ENCODE results near the gene TGFB1. TPM values are rescaled to one million over a fixed set of nuclear protein-coding genes. Genes with fewer than 3 reads are reported as not detected.
"Not testable (repeated sequence)": the region's sequence is repeated elsewhere in the genome, so short reads cannot be mapped to it uniquely, and the experiment has no call there.

TGFB1 gene
- total RNA-seq, 1 experiment from 2014 or later, result 10.1 TPM

GRCh38 chr19:41372501-41372900 is 18.8 kb upstream of the TGFB1 start:
- in situ Hi-C loops (cut with HindIII; ENCODE audit: low sequenced_read_pairs), result no loop called here
- DNase-seq (ENCODE audit: low spot score), result no peak

- in situ Hi-C loops (cut with HindIII; ENCODE audit: low sequenced_read_pairs), result no loop called here
- no peak for DNase-seq (ENCODE audit: low spot score)
Observed at GRCh38 chr19:41371541-41371940, 17.8 kb upstream of the TGFB1 start.

- DNase-seq (ENCODE audit: low spot score); in situ Hi-C loops (cut with HindIII; ENCODE audit: low sequenced_read_pairs): not testable (repeated sequence)
Observed at GRCh38 chr19:41371119-41371518, 17.4 kb upstream of the TGFB1 start.

- DNase-seq (ENCODE audit: low spot score), result no peak
- in situ Hi-C loops (cut with HindIII; ENCODE audit: low sequenced_read_pairs), result no loop called here
Observed at GRCh38 chr19:41369769-41370168, 16.0 kb upstream of the TGFB1 start.

- in situ Hi-C loops (cut with HindIII; ENCODE audit: low sequenced_read_pairs), result no loop called here
- DNase-seq (ENCODE audit: low spot score), result no peak
Observed at GRCh38 chr19:41367848-41368301, 14.2 kb upstream of the TGFB1 start.

GRCh38 chr19:41366089-41366488 is 12.4 kb upstream of the TGFB1 start:
- in situ Hi-C loops (cut with HindIII; ENCODE audit: low sequenced_read_pairs), result no loop called here
- DNase-seq (ENCODE audit: low spot score), result no peak

- in situ Hi-C loops (cut with HindIII; ENCODE audit: low sequenced_read_pairs), result no loop called here
Observed at GRCh38 chr19:41364524-41365391, 11.0 kb upstream of the TGFB1 start.

GRCh38 chr19:41363753-41364523 is 10.2 kb upstream of the TGFB1 start, which contains the start of gene B9D2:
B9D2 (minus strand) TSS chr19:41364149; CDS start chr19:41363519, 630 bp downstream.
- in situ Hi-C loops (cut with HindIII; ENCODE audit: low sequenced_read_pairs), result no loop called here

More at GRCh38 chr19:41364524-41365391, 11.0 kb upstream of the TGFB1 start:
- no peak for DNase-seq (ENCODE audit: low spot score)

GRCh38 chr19:41363371-41363752 is 9.6 kb upstream of the TGFB1 start:
- DNase-seq (ENCODE audit: low spot score), result no peak
- in situ Hi-C loops (cut with HindIII; ENCODE audit: low sequenced_read_pairs), result no loop called here

More at GRCh38 chr19:41363753-41364523, 10.2 kb upstream of the TGFB1 start, which contains the start of gene B9D2:
- peak; percentile 99 for DNase-seq (ENCODE audit: low spot score)

- in situ Hi-C loops (cut with HindIII; ENCODE audit: low sequenced_read_pairs), result no loop called here
- no peak for DNase-seq (ENCODE audit: low spot score)
Observed at GRCh38 chr19:41362143-41362847, 8.6 kb upstream of the TGFB1 start.

GRCh38 chr19:41359741-41360140 is 6.0 kb upstream of the TGFB1 start:
- in situ Hi-C loops (cut with HindIII; ENCODE audit: low sequenced_read_pairs), result no loop called here
- DNase-seq (ENCODE audit: low spot score), result no peak

- in situ Hi-C loops (cut with HindIII; ENCODE audit: low sequenced_read_pairs), result no loop called here
- no peak for DNase-seq (ENCODE audit: low spot score)
Observed at GRCh38 chr19:41357746-41358145, 4.0 kb upstream of the TGFB1 start.

- in situ Hi-C loops (cut with HindIII; ENCODE audit: low sequenced_read_pairs), result no loop called here
- DNase-seq (ENCODE audit: low spot score), result no peak
Observed at GRCh38 chr19:41356984-41357739, 3.4 kb upstream of the TGFB1 start.

- in situ Hi-C loops (cut with HindIII; ENCODE audit: low sequenced_read_pairs), result no loop called here
- no peak for DNase-seq (ENCODE audit: low spot score)
Observed at GRCh38 chr19:41355802-41356201, 2.1 kb upstream of the TGFB1 start.

- in situ Hi-C loops (cut with HindIII; ENCODE audit: low sequenced_read_pairs), result no loop called here
- no peak for DNase-seq (ENCODE audit: low spot score)
Observed at GRCh38 chr19:41355035-41355434, 1.3 kb upstream of the TGFB1 start.

- in situ Hi-C loops (cut with HindIII; ENCODE audit: low sequenced_read_pairs), result no loop called here
Observed at GRCh38 chr19:41354343-41354953, 726 bp upstream of the TGFB1 start.

GRCh38 chr19:41352609-41353465 is 885 bp downstream of the TGFB1 start:
- DNase-seq (ENCODE audit: low spot score), result no peak
- in situ Hi-C loops (cut with HindIII; ENCODE audit: low sequenced_read_pairs), result no loop called here

More at GRCh38 chr19:41354343-41354953, 726 bp upstream of the TGFB1 start:
- no peak for DNase-seq (ENCODE audit: low spot score)

- no peak for DNase-seq (ENCODE audit: low spot score)
- in situ Hi-C loops (cut with HindIII; ENCODE audit: low sequenced_read_pairs), result no loop called here
Observed at GRCh38 chr19:41352279-41352608, 1.5 kb downstream of the TGFB1 start.
